ENCODE results near the gene SMLR1. TPM values are rescaled to one million over a fixed set of nuclear protein-coding genes. Genes with fewer than 3 reads are reported as not detected.

Gene SMLR1
- total and polyA plus RNA-seq, 10 of the 15 experiments (the other 5 are each of a cell fraction or from before 2014, with no cell fraction given): 0.10 TPM; not detected in 9

GRCh38 chr6:130862370-130862769 lies 35.2 kb downstream of the SMLR1 start:
- TF ChIP-seq POU2F2 (IDR thresholded peaks at IDR 0.05; ENCODE audit: borderline replicate concordance, low read depth, low read length) (no peak), NRF1 (conservative IDR thresholded peaks at IDR 0.05; ENCODE audit: low read depth, low read length) (no peak), ZNF217 (IDR thresholded peaks at IDR 0.05) (no peak), HDAC6 (IDR thresholded peaks at IDR 0.05; ENCODE audit: unreplicated experiment) (no peak), SMC3 (IDR thresholded peaks at IDR 0.05; ENCODE audit: borderline replicate concordance, low read length) (no peak), MLLT1 (IDR thresholded peaks at IDR 0.05) (no peak), SRF (IDR thresholded peaks at IDR 0.05; ENCODE audit: low read depth in 2 of 2, low read length in 2 of 2) (no peak), YY1 (IDR thresholded peaks at IDR 0.05; ENCODE audit: low read depth, low read length) (no peak), PKNOX1 (IDR thresholded peaks at IDR 0.05) (no peak), ZNF274 (IDR thresholded peaks at IDR 0.05; ENCODE audit: insufficient read depth, insufficient read length) (no peak), MYB (IDR thresholded peaks at IDR 0.05; ENCODE audit: borderline replicate concordance, low read depth, low read length) (no peak), ZNF24 (IDR thresholded peaks at IDR 0.05) (no peak), ESRRA (IDR thresholded peaks at IDR 0.05; ENCODE audit: low read length) (no peak), TCF3 (IDR thresholded peaks at IDR 0.05; ENCODE audit: borderline replicate concordance, insufficient read depth, low read depth, low read length) (no peak), BHLHE40 (IDR thresholded peaks at IDR 0.05; ENCODE audit: borderline replicate concordance in 1 of 2, low read depth in 2 of 2, low read length in 1 of 2) (no peak), ZNF207 (IDR thresholded peaks at IDR 0.05; ENCODE audit: borderline replicate concordance) (no peak), E4F1 (IDR thresholded peaks at IDR 0.05; ENCODE audit: borderline replicate concordance, partially characterized antibody) (no peak), HDGF (IDR thresholded peaks at IDR 0.05) (no peak)
- H3K4me2 ChIP-seq (ENCODE audit: control insufficient read depth, insufficient read depth): no peak overlapping the region
- no peak for FAIRE-seq
- no peaks in the 10 kb centered on the region for H4K20me1 ChIP-seq (ENCODE audit: control insufficient read depth, insufficient read depth)
- ATAC-seq: no peak
- H3K4me1 ChIP-seq (ENCODE audit: control insufficient read depth, insufficient read depth, low read length): no peaks in the 10 kb centered on the region
- intact Hi-C loops (cut with micrococcal nuclease; ENCODE audit: unreplicated experiment): no loop called here
- ChIA-PET CTCF (interaction anchor here (0.8 to 3.4 kb wide), 3 partner anchors 9 to 254 kb away, joined by 3 to 18 read pairs (median 3); no protein-coding TSS in a partner anchor), SMC1A (ENCODE audit: uncharacterized antibody, unreplicated experiment) (interaction anchor here (0.9 to 1.5 kb wide), 3 partner anchors 9 to 538 kb away, joined by 3 to 6 read pairs (median 4); no protein-coding TSS in a partner anchor), RAD21 (ENCODE audit: unreplicated experiment) (no interaction called here), POLR2A (interaction anchor here (0.6 kb wide), 1 partner anchor 11 kb away, joined by 4 read pairs; no protein-coding TSS in a partner anchor)
- WGBS (ENCODE audit: insufficient coverage, insufficient replicate concordance, low lambda C conversion rate, missing lambda C conversion rate): 100% methylated on average over 2 of the region's 2 CpGs
- in situ Hi-C loops (cut with MboI): no loop called here
- no peaks in the 10 kb centered on the region for H3K27me3 ChIP-seq (replicated peaks in 1 of 2; ENCODE audit: control insufficient read depth in 2 of 2, insufficient read depth in 2 of 2, low read length in 1 of 2)
- no peaks in the 10 kb centered on the region for H3K9me3 ChIP-seq (replicated peaks; ENCODE audit: control insufficient read depth, insufficient read depth, low read length)
- H3K36me3 ChIP-seq (ENCODE audit: control insufficient read depth in 2 of 2, insufficient read depth in 2 of 2, low read length in 1 of 2): peaks cover 0 to 4% of the 10 kb centered on the region in 2 experiments; a peak in 2 of 4 replicates
- DNase-seq (ENCODE audit: low read depth, low spot score): no peak
- no peak overlapping the region for H2AFZ ChIP-seq (ENCODE audit: control insufficient read depth, low read depth, low read length)
- H3K27ac ChIP-seq (ENCODE audit: control insufficient read depth, insufficient read depth): no peak overlapping the region
- no peak overlapping the region for H3K9ac ChIP-seq (ENCODE audit: control insufficient read depth, insufficient read depth, low read length)
- no TSS peak for BruUV-seq (replicated peaks)
- no peaks in the 10 kb centered on the region for H3K79me2 ChIP-seq (ENCODE audit: control insufficient read depth, insufficient read depth, low read length)
- no peak overlapping the region for H3K4me3 ChIP-seq

Measured in GM12878 (cell line).